Glutamatergic neuron (in vitro differentiated cells): Measurements from ENCODE around the gene DQX1. TPM values are rescaled to one million over a fixed set of nuclear protein-coding genes. Genes with fewer than 3 reads are reported as not detected.
A peak's percentile ranks its signal among the peaks of the same experiment; 100 is the strongest.

ENCODE experiments used
- DNase-seq: peaks from one replicate; pipeline ENCODE4 v3.0.0; 2022
- H3K27ac Mint-ChIP-seq: one replicate; pipeline ENCODE4 v1.8.0; 2020; ENCODE audit warnings: mild to moderate bottlenecking, mixed read lengths, inconsistent platforms; ENCODE audit not compliant: unreplicated experiment
- H3K27me3 Mint-ChIP-seq: one replicate; pipeline ENCODE4 v1.8.0; 2020; ENCODE audit warnings: mild to moderate bottlenecking, moderate library complexity, mixed read lengths, inconsistent platforms; ENCODE audit not compliant: unreplicated experiment
- H3K36me3 Mint-ChIP-seq: one replicate; pipeline ENCODE4 v1.8.0; 2020; ENCODE audit warnings: mild to moderate bottlenecking, mixed read lengths, inconsistent platforms; ENCODE audit not compliant: unreplicated experiment
- H3K4me1 Mint-ChIP-seq: one replicate; pipeline ENCODE4 v1.8.0; 2020; ENCODE audit warnings: mild to moderate bottlenecking, low read depth, mixed read lengths, inconsistent platforms; ENCODE audit not compliant: unreplicated experiment
- H3K4me3 Mint-ChIP-seq: one replicate; pipeline ENCODE4 v1.8.0; 2020; ENCODE audit warnings: mild to moderate bottlenecking, mixed read lengths, inconsistent platforms; ENCODE audit not compliant: unreplicated experiment
- H3K9me3 Mint-ChIP-seq: one replicate; pipeline ENCODE4 v1.8.0; 2020; ENCODE audit warnings: mild to moderate bottlenecking, moderate library complexity, mixed read lengths, inconsistent platforms; ENCODE audit not compliant: unreplicated experiment
- total RNA-seq: library from RNA; stranded (reverse); fragmentation: NEBNext Ultra II Directional; extraction: Animal tissue kit (Norgen Biotek cat#: 25700); gene quantifications from one replicate; pipeline ENCODE4 v1.2.1, GENCODE V29; 2021; ENCODE audit not compliant: unreplicated experiment
- TF ChIP-seq, protein P1 (sequence below): fragments of 200-600 bp; sonication (generic); IDR thresholded peaks from one replicate; pipeline ENCODE4 v1.5.0; 2021; ENCODE audit not compliant: partially characterized antibody, unreplicated experiment

DQX1 gene
- total RNA-seq, 1 donor from 2014 or later = 0.91 TPM

DNA sequence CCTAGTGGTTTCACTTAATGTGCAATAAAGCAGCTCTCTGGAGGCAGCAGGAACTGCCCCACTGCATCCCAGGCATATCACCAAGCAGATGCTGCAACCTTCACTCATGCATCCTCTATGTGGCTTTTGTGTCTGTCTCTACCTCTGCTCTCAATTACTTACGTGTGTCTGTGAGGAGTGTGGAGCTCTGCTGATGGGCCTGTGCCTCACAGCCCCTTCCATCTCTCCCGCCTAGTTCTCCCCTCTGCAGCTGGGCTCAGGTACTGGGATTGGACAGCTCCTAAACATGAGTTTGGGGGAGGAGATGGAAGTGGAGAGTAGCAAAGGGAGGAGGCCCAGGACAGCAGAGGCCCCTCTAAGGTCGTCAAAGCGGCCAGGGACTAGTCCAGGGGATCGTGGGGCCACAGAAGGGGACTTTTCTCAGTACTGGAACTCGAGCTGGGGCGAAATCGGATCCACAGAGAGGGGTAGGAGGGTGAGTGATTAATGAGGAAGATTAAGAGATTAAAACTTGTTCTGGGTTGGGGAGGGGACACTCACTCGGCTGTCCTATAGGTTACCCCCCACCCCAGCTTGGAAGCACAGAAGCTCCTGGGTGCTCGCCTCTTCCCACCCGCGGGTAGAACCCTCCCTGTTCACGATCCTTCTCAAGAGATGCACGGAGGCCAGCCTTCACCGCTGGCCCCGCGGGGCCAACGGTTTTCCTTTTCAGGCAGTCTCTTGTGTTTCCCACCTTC, 24.5 kb downstream of the DQX1 start:
- no peak for DNase-seq
- Mint-ChIP-seq H3K27ac (peak overlapping the region; percentile 84), H3K4me1 (peaks cover 15% of the 10 kb centered on the region), H3K36me3 (peaks cover 10% of the 10 kb centered on the region), H3K9me3 (peaks cover 8% of the 10 kb centered on the region), H3K4me3 (peak overlapping the region; percentile 82), H3K27me3 (peaks cover 36% of the 10 kb centered on the region)
- TF ChIP-seq, protein P1, sequence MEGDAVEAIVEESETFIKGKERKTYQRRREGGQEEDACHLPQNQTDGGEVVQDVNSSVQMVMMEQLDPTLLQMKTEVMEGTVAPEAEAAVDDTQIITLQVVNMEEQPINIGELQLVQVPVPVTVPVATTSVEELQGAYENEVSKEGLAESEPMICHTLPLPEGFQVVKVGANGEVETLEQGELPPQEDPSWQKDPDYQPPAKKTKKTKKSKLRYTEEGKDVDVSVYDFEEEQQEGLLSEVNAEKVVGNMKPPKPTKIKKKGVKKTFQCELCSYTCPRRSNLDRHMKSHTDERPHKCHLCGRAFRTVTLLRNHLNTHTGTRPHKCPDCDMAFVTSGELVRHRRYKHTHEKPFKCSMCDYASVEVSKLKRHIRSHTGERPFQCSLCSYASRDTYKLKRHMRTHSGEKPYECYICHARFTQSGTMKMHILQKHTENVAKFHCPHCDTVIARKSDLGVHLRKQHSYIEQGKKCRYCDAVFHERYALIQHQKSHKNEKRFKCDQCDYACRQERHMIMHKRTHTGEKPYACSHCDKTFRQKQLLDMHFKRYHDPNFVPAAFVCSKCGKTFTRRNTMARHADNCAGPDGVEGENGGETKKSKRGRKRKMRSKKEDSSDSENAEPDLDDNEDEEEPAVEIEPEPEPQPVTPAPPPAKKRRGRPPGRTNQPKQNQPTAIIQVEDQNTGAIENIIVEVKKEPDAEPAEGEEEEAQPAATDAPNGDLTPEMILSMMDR = no peak

DNA sequence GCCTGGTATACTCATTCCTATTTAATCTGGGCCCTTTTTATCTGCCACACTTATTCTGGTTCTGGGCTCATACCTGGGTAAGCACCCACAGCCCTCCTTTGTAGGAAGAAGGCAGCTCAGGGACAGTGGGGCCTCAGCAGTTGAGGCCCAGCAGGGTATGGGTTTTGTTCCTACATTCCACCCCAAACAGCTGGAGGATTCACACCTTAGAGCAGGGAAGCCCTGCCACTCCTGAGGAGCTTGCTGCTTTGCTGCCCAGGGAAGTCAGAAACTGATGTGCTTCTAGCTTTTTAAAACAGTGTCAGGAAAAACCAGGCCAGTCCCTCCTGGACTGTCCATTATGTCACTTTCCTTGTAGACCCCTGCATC, 25.5 kb downstream of the DQX1 start:
- no peak for DNase-seq
- H3K9me3 Mint-ChIP-seq = peaks cover 8% of the 10 kb centered on the region
- H3K4me1 Mint-ChIP-seq = peaks cover 15% of the 10 kb centered on the region
- peaks cover 36% of the 10 kb centered on the region for H3K27me3 Mint-ChIP-seq
- H3K36me3 Mint-ChIP-seq = peaks cover 16% of the 10 kb centered on the region
- peak overlapping the region; percentile 66 for H3K4me3 Mint-ChIP-seq
- H3K27ac Mint-ChIP-seq = no peak overlapping the region
- TF ChIP-seq, protein P1 = no peak

DNA sequence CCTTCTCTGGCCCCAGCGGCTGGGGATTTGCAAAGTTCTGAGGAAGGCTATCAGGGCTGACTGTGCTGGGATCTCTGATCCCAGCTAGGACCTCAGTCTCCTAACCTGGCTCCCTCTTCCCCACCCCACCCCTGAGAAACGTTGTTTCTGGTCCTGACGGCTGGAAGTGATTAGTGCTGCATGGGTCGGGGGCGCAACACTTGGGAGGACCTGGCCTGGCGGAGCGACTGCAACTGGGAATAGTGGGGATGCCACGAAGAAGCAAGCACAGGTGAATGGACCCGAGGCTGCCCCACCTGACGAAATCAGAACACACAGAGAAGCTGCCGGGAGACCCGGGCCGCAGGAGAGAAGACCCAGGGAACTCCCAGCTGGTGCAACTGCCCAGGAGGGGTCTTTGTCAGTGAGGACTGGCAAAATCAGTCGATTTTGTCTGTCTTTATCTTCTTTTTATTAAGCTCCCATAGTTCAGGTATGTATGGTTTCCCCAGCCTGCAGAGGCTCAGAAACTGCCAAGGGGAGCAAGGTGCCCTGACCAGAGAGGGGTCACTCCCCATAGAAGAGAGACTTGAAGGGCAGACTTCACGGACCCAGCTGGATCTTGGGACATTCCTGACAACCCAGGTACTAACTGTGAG, 26.0 kb downstream of the DQX1 start:
- H3K4me3 Mint-ChIP-seq = peak overlapping the region; percentile 66
- peaks cover 36% of the 10 kb centered on the region for H3K27me3 Mint-ChIP-seq
- peak overlapping the region; percentile 22 for H3K27ac Mint-ChIP-seq
- no peak for DNase-seq
- TF ChIP-seq, protein P1 = no peak
- H3K9me3 Mint-ChIP-seq = peaks cover 8% of the 10 kb centered on the region
- H3K36me3 Mint-ChIP-seq = peaks cover 16% of the 10 kb centered on the region
- peaks cover 15% of the 10 kb centered on the region for H3K4me1 Mint-ChIP-seq

DNA sequence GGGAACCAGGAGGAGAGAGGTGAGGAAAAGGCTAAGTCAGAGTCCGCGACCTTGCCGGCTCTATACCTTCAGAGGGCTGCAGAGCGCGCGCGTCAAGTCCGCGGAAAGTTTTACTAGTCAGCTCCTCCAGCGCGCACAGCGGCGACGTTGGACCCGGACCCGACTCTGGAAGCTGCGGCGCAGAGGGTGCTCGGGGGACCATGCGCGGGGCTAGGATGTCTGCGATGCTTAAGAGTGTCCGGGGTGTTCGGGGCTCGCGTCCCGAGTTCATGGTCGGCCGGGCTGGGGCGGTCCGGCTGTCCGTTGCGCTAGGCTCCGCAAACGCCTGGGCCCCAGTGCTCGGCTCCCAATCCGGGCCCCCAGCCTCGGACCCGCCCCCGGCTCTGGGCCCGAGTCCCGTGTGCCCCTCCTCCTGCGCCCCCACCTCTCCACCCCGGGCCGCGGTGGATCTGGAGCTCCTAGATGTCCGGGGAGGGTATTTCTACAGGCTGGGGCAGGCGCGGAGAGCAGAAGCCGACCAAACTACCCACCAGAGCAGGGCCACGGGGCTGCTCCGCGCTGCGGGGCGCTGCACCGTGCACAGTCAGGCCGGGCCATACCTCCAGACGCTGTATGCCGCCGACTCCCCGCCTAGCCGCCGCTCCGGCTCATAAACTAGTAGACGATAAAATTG, 26.6 kb downstream of the DQX1 start, which contains the start of gene LBX2:
Gene LBX2 (minus strand): TSS at position 337 of the 673 bp plus-strand sequence. CDS start 66 bp downstream, at position 271.
- peak; percentile 26 for DNase-seq
- Mint-ChIP-seq H3K4me1 (peaks cover 15% of the 10 kb centered on the region), H3K27me3 (peaks cover 31% of the 10 kb centered on the region), H3K36me3 (peaks cover 12% of the 10 kb centered on the region), H3K27ac (peak within 1 kb of the TSS; percentile 22), H3K4me3 (peak within 1 kb of the TSS; percentile 86), H3K9me3 (peaks cover 8% of the 10 kb centered on the region)
- TF ChIP-seq, protein P1 = no peak
